Measurements from ENCODE around the gene CADPS. TPM values are rescaled to one million over a fixed set of nuclear protein-coding genes. Genes with fewer than 3 reads are reported as not detected.
A peak's percentile ranks its signal among the peaks of the same experiment; 100 is the strongest.

The CADPS gene
- total RNA-seq, 2 experiments from 2014 or later: 61.3 to 68.6 TPM

DNA sequence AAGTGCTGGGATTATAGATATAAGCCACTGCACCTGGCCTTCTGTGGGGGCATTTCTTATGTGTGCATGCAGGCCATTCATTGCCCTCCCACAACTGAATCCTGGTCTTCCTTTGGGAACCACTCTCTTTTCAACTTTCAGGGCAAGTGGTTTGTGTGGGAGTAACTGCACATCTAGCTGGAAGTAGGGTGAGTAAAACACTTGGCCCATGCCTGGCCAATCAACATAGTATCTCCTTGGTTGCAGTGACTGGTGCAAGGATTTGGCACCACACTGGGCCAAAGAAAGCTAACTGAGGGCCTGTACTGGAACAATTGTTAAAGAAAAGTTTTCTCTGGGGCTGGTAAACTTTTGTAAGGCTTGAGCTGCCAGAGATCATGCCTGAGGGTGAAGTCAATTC lies 312.6 kb downstream of the CADPS start:
- TF ChIP-seq EZH2phosphoT487 (IDR thresholded peaks at IDR 0.05; ENCODE audit: borderline replicate concordance, low read depth, low read length): no peak
- TF ChIP-seq, protein P1, sequence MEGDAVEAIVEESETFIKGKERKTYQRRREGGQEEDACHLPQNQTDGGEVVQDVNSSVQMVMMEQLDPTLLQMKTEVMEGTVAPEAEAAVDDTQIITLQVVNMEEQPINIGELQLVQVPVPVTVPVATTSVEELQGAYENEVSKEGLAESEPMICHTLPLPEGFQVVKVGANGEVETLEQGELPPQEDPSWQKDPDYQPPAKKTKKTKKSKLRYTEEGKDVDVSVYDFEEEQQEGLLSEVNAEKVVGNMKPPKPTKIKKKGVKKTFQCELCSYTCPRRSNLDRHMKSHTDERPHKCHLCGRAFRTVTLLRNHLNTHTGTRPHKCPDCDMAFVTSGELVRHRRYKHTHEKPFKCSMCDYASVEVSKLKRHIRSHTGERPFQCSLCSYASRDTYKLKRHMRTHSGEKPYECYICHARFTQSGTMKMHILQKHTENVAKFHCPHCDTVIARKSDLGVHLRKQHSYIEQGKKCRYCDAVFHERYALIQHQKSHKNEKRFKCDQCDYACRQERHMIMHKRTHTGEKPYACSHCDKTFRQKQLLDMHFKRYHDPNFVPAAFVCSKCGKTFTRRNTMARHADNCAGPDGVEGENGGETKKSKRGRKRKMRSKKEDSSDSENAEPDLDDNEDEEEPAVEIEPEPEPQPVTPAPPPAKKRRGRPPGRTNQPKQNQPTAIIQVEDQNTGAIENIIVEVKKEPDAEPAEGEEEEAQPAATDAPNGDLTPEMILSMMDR (conservative IDR thresholded peaks at IDR 0.05; ENCODE audit: low read length): no peak
- DNase-seq (ENCODE audit: low spot score): no peak
- no peaks in the 10 kb centered on the region for H3K79me2 ChIP-seq (ENCODE audit: insufficient read depth, low read depth, low read length)
- H3K9me2 ChIP-seq (ENCODE audit: insufficient read depth, low read length): no peaks in the 10 kb centered on the region
- no TSS peak for BruUV-seq (replicated peaks)
- intact Hi-C loops (cut with micrococcal nuclease; ENCODE audit: unreplicated experiment): no loop called here
- no peak overlapping the region for H3K4me3 ChIP-seq (ENCODE audit: low read depth, low read length, poor library complexity, severe bottlenecking)
- H3K27ac ChIP-seq (ENCODE audit: low read depth, low read length, poor library complexity, severe bottlenecking): no peak overlapping the region
- no peaks in the 10 kb centered on the region for H4K20me1 ChIP-seq (ENCODE audit: insufficient read depth, low read length)
- H3K4me2 ChIP-seq (ENCODE audit: low read length): no peak overlapping the region
- no peak overlapping the region for H2AFZ ChIP-seq (ENCODE audit: low read length)
- POLR2A ChIA-PET: no interaction called here
- H3K36me3 ChIP-seq (ENCODE audit: insufficient read depth, low read length): no peaks in the 10 kb centered on the region
- no peaks in the 10 kb centered on the region for H3K4me1 ChIP-seq (ENCODE audit: insufficient read depth, low read length, poor library complexity, severe bottlenecking)
- CTCF ChIA-PET (ENCODE audit: unreplicated experiment): no interaction called here
- H3K9me3 ChIP-seq (ENCODE audit: low read length): no peaks in the 10 kb centered on the region

DNA sequence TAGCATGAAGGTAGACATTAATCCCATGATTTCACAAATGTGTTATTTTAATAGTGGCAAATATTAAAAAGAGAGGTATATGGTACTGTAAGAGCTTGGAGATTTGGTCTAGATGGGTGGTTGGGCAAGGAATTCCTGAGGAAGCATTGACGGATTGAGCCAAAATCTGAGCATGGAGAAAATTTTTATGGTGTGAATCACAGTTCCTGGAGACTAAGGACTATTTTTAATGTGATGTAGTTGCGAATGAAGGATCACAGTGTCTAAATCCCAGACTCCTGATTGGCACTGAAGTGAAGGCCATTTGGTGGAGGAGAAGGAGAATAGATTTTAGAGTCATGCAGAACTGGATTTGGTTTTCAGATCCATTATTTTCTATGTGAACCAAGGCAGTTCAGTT lies 313.2 kb downstream of the CADPS start:
- H2AFZ ChIP-seq (ENCODE audit: low read length): no peak overlapping the region
- BruUV-seq (replicated peaks): no TSS peak
- H3K4me2 ChIP-seq (ENCODE audit: low read length): no peak overlapping the region
- ChIA-PET POLR2A (no interaction called here), CTCF (ENCODE audit: unreplicated experiment) (no interaction called here)
- H3K79me2 ChIP-seq (ENCODE audit: insufficient read depth, low read depth, low read length): no peaks in the 10 kb centered on the region
- H3K36me3 ChIP-seq (ENCODE audit: insufficient read depth, low read length): no peaks in the 10 kb centered on the region
- TF ChIP-seq EZH2phosphoT487 (IDR thresholded peaks at IDR 0.05; ENCODE audit: borderline replicate concordance, low read depth, low read length): no peak
- TF ChIP-seq, protein P1 (conservative IDR thresholded peaks at IDR 0.05; ENCODE audit: low read length): no peak
- no peaks in the 10 kb centered on the region for H3K9me2 ChIP-seq (ENCODE audit: insufficient read depth, low read length)
- intact Hi-C loops (cut with micrococcal nuclease; ENCODE audit: unreplicated experiment): no loop called here
- H3K4me3 ChIP-seq (ENCODE audit: low read depth, low read length, poor library complexity, severe bottlenecking): no peak overlapping the region
- no peak overlapping the region for H3K27ac ChIP-seq (ENCODE audit: low read depth, low read length, poor library complexity, severe bottlenecking)
- DNase-seq (ENCODE audit: low spot score): no peak
- H3K4me1 ChIP-seq (ENCODE audit: insufficient read depth, low read length, poor library complexity, severe bottlenecking): no peaks in the 10 kb centered on the region
- H3K9me3 ChIP-seq (ENCODE audit: low read length): no peaks in the 10 kb centered on the region
- H4K20me1 ChIP-seq (ENCODE audit: insufficient read depth, low read length): no peaks in the 10 kb centered on the region

GRCh38 chr3:62559831-62560445 lies 315.3 kb downstream of the CADPS start:
- BruUV-seq (replicated peaks): no TSS peak
- CTCF ChIA-PET (ENCODE audit: unreplicated experiment): interaction anchor here (0.5 kb wide), 1 partner anchor 314 kb away, joined by 4 read pairs; no protein-coding TSS in a partner anchor
- TF ChIP-seq EZH2phosphoT487 (IDR thresholded peaks at IDR 0.05; ENCODE audit: borderline replicate concordance, low read depth, low read length): no peak
- TF ChIP-seq, protein P1 (conservative IDR thresholded peaks at IDR 0.05; ENCODE audit: low read length): peak; percentile 77
- Histone ChIP-seq H3K4me1 (ENCODE audit: insufficient read depth, low read length, poor library complexity, severe bottlenecking) (no peaks in the 10 kb centered on the region), H3K27ac (ENCODE audit: low read depth, low read length, poor library complexity, severe bottlenecking) (no peak overlapping the region), H3K9me2 (ENCODE audit: insufficient read depth, low read length) (no peaks in the 10 kb centered on the region), H2AFZ (ENCODE audit: low read length) (no peak overlapping the region), H3K4me3 (ENCODE audit: low read depth, low read length, poor library complexity, severe bottlenecking) (no peak overlapping the region), H3K79me2 (ENCODE audit: insufficient read depth, low read depth, low read length) (no peaks in the 10 kb centered on the region), H3K36me3 (ENCODE audit: insufficient read depth, low read length) (no peaks in the 10 kb centered on the region), H3K4me2 (ENCODE audit: low read length) (no peak overlapping the region), H4K20me1 (ENCODE audit: insufficient read depth, low read length) (no peaks in the 10 kb centered on the region), H3K9me3 (ENCODE audit: low read length) (no peaks in the 10 kb centered on the region)
- intact Hi-C loops (cut with micrococcal nuclease; ENCODE audit: unreplicated experiment): loop anchor here (2.0 kb wide), 1 partner anchor 357 kb away; no protein-coding TSS in a partner anchor
- peak; percentile 26 for DNase-seq (ENCODE audit: low spot score)
- POLR2A ChIA-PET: interaction anchor here (0.7 kb wide), 1 partner anchor 42 kb away, joined by 4 read pairs; no protein-coding TSS in a partner anchor

Measured in OCI-LY7 (cell line).